A673 (cell line): Measurements from ENCODE around the gene BCAR3. TPM values are rescaled to one million over a fixed set of nuclear protein-coding genes. Genes with fewer than 3 reads are reported as not detected.

ENCODE experiments used
- BruUV-seq: library from RNA; stranded (reverse); fragments of 400-500 nt; replicated peaks from 2 replicates; lab custom pipeline; 2021; lab: Mats Ljungman, UMichigan
- CTCF ChIA-PET: fragments of 300-600 bp; sonication (Branson Sonifier 250); formaldehyde crosslinking; loops from one replicate; lab custom pipeline; 2022; ENCODE audit warnings: antibody characterized with exemption; lab: Charles Lee
- POLR2A ChIA-PET: fragments of 300-600 bp; sonication (Branson Sonifier 250); formaldehyde crosslinking; loops from one replicate; lab custom pipeline; 2022; ENCODE audit warnings: antibody characterized with exemption; ENCODE audit not compliant: low non-redundant PET; lab: Charles Lee
- DNase-seq: peaks from one replicate; pipeline ENCODE4 v3.0.0-alpha.2; 2015; ENCODE audit warnings: low spot score
- H3K27ac ChIP-seq: fragments of 200-600 bp; sonication (generic); 2 replicates; pipeline ENCODE4 v1.5.1; 2016; ENCODE audit warnings: mixed run types, low read depth, mild to moderate bottlenecking, mixed read lengths, antibody characterized with exemption, low read length; ENCODE audit not compliant: poor library complexity, severe bottlenecking
- H3K27me3 ChIP-seq: fragments of 200-600 bp; sonication (generic); replicated peaks from 2 replicates; pipeline ENCODE4 v1.6.1; 2017; ENCODE audit warnings: mixed run types, low read depth, mild to moderate bottlenecking, mixed read lengths, antibody characterized with exemption, low read length; ENCODE audit not compliant: insufficient read depth, poor library complexity
- H3K36me3 ChIP-seq: fragments of 200-600 bp; sonication (generic); 2 replicates; pipeline ENCODE4 v1.6.1; 2016; ENCODE audit warnings: mixed run types, mild to moderate bottlenecking, mixed read lengths, antibody characterized with exemption, low read length; ENCODE audit not compliant: insufficient read depth, poor library complexity, severe bottlenecking
- H3K4me1 ChIP-seq: fragments of 200-600 bp; sonication (generic); 2 replicates; pipeline ENCODE4 v1.6.1; 2017; ENCODE audit warnings: mixed run types, mild to moderate bottlenecking, mixed read lengths, antibody characterized with exemption, low read length; ENCODE audit not compliant: insufficient read depth, poor library complexity, severe bottlenecking
- H3K4me3 ChIP-seq: fragments of 200-600 bp; sonication (generic); 2 replicates; pipeline ENCODE4 v1.5.1; 2016; ENCODE audit warnings: low read depth, mixed run types, mild to moderate bottlenecking, mixed read lengths, low read length; ENCODE audit not compliant: poor library complexity, severe bottlenecking
- H3K9me3 ChIP-seq: fragments of 200-600 bp; sonication (generic); 2 replicates; pipeline ENCODE4 v1.6.1; 2016; ENCODE audit warnings: mixed run types, low read depth, mild to moderate bottlenecking, mixed read lengths, antibody characterized with exemption, low read length; ENCODE audit not compliant: poor library complexity, severe bottlenecking
- CTCF ChIP-seq: fragments of 300-800, 200-600 bp; sonication (generic); conservative IDR thresholded peaks from 2 replicates; pipeline ENCODE4 v1.5.1; 2017; ENCODE audit warnings: low read depth, mild to moderate bottlenecking, antibody characterized with exemption, low read length, moderate library complexity, mixed read lengths
- EZH2 ChIP-seq: fragments of 200-600 bp; sonication (generic); IDR thresholded peaks from 2 replicates; pipeline ENCODE4 v1.6.1; 2017; ENCODE audit warnings: borderline replicate concordance, low read depth, mild to moderate bottlenecking, mixed read lengths, antibody characterized with exemption, low read length; ENCODE audit not compliant: poor library complexity, severe bottlenecking
- intact Hi-C: fragments of 100-400 bp; cut with micrococcal nuclease; formaldehyde crosslinking; loops from one replicate; pipeline ENCODE4 v1.10.0; 2022; ENCODE audit not compliant: unreplicated experiment
- total RNA-seq: library from RNA; stranded (reverse); gene quantifications from 2 replicates; pipeline ENCODE4 v1.2.3, GENCODE V29; 2021

BCAR3 gene
- total RNA-seq, 1 experiment from 2014 or later = 0.90 TPM

GRCh38 chr1:93579891-93580290 lies 101.7 kb downstream of the BCAR3 start:
- BruUV-seq = no TSS peak
- H3K27me3 ChIP-seq = no peaks in the 10 kb centered on the region
- H3K36me3 ChIP-seq = no peaks in the 10 kb centered on the region
- ChIA-PET POLR2A (no interaction called here), CTCF (no interaction called here)
- no peak for TF ChIP-seq CTCF
- TF ChIP-seq EZH2 = no peak
- no peak for DNase-seq
- no peak overlapping the region for H3K27ac ChIP-seq
- intact Hi-C loops = no loop called here
- no peaks in the 10 kb centered on the region for H3K9me3 ChIP-seq
- peaks cover 28% of the 10 kb centered on the region for H3K4me1 ChIP-seq
- no peak overlapping the region for H3K4me3 ChIP-seq

GRCh38 chr1:93578911-93579825 lies 102.5 kb downstream of the BCAR3 start:
- CTCF ChIA-PET = no interaction called here
- no peak overlapping the region for H3K27ac ChIP-seq
- no peak for TF ChIP-seq EZH2
- TF ChIP-seq CTCF = no peak
- no TSS peak for BruUV-seq
- intact Hi-C loops = no loop called here
- DNase-seq = no peak
- H3K4me1 ChIP-seq = peaks cover 24% of the 10 kb centered on the region
- POLR2A ChIA-PET = no interaction called here
- H3K4me3 ChIP-seq = no peak overlapping the region
- no peaks in the 10 kb centered on the region for H3K9me3 ChIP-seq
- H3K36me3 ChIP-seq = no peaks in the 10 kb centered on the region
- H3K27me3 ChIP-seq = no peaks in the 10 kb centered on the region

GRCh38 chr1:93578433-93578830 lies 103.2 kb downstream of the BCAR3 start:
- Histone ChIP-seq H3K27ac (no peak overlapping the region), H3K4me3 (no peak overlapping the region), H3K4me1 (peaks cover 22% of the 10 kb centered on the region), H3K9me3 (no peaks in the 10 kb centered on the region), H3K27me3 (no peaks in the 10 kb centered on the region), H3K36me3 (no peaks in the 10 kb centered on the region)
- ChIA-PET CTCF (no interaction called here), POLR2A (no interaction called here)
- no peak for DNase-seq
- intact Hi-C loops = no loop called here
- TF ChIP-seq CTCF (no peak), EZH2 (no peak)
- no TSS peak for BruUV-seq
